ENCODE results near the gene PALLD.

The PALLD gene

DNA sequence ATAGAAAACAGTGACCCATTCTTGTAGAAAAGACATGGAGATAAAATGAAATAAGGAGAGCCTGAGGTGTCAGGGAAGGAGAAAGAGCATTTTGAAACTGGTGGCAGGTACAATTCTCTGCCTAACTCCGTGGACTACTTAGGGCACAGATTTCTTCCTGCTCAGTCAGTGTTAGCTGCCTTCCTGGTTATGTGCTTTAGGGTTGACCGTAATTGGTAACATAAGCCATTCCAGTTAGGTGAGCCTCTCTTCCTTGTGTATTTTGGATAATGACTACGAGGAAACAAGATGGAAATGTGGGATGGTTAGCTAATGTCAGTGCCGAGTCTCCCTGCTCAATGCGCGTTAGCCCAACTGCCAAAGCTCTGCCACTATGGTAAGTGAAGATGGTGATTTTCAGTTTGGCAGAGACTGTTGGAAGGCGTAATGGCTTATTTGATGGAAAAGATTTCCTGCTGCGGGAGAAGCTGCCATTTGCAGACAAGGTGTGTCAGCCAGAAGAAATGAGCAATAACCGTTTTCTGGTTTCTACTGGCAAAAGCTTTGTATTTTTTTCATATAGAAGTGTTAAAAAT lies 339.1 kb downstream of the PALLD start:
- in situ Hi-C loops (cut with HindIII; ENCODE audit: low sequenced_read_pairs) = no loop called here

GRCh38 chr4:168836490-168836889 lies 339.6 kb downstream of the PALLD start:
- in situ Hi-C loops (cut with HindIII; ENCODE audit: low sequenced_read_pairs) = no loop called here

GRCh38 chr4:168837922-168838321 lies 341.1 kb downstream of the PALLD start:
- in situ Hi-C loops (cut with HindIII; ENCODE audit: low sequenced_read_pairs) = no loop called here

GRCh38 chr4:168839758-168840391 lies 343.0 kb downstream of the PALLD start:
- in situ Hi-C loops (cut with HindIII; ENCODE audit: low sequenced_read_pairs) = no loop called here

GRCh38 chr4:168840392-168840763 lies 343.5 kb downstream of the PALLD start:
- in situ Hi-C loops (cut with HindIII; ENCODE audit: low sequenced_read_pairs) = no loop called here

- in situ Hi-C loops (cut with HindIII; ENCODE audit: low sequenced_read_pairs) = no loop called here
Measured at GRCh38 chr4:168841000-168841671, 344.3 kb downstream of the PALLD start.

- in situ Hi-C loops (cut with HindIII; ENCODE audit: low sequenced_read_pairs) = no loop called here
Measured at GRCh38 chr4:168841672-168842019, 344.8 kb downstream of the PALLD start.

- in situ Hi-C loops (cut with HindIII; ENCODE audit: low sequenced_read_pairs) = no loop called here
Measured at GRCh38 chr4:168842186-168842585, 345.3 kb downstream of the PALLD start.

DNA sequence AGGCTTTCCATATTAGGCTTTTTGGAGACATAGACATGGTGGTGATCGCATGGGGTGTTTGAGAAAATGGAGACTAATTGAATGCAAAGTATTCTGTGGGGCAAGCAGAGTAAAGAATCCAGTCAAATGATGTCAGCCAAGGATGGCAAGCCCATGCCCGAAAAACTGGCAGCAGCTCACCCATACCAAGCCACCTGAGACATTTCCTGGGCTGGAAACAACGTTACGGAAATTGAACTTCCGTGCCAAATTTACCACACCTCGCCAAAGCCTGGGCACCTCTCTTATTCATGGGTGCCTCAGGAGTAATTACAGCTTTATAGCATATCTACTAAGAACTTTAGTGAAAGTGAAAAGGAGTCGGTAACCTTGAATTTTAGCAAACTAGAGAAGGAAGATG lies 346.8 kb downstream of the PALLD start:
- in situ Hi-C loops (cut with HindIII; ENCODE audit: low sequenced_read_pairs) = no loop called here

DNA sequence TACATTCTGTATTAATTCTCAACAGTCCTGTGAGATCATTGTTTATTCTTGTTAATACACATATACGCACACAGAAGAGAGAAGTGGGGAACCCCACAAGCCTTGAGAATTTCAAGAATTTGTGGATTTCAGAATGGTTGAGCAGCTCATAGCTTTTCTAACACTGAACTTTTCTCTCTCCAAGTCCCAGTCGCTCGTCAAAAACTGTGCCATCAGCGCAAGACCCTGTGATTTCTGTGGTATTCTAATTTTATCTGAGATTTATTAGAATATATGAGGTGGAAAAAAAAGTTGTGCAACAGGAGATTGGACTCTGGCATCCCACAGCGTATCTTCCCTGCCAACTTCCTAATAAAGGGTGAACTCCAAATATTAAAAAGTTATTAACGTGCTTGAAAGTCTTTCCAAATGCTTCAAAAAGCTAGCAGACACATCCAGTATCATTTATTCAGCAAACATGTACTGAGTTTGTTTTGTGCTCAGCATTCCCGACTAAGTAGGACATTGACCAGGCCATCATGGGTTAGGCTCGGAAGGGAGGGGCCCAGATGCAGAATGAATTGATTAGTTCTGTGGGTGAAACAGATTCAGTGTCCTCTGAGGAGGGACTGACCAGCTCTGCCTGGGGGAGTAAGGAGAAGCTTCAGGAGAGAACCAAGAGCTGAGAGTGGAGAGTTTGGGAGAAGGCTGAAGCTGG lies 347.6 kb downstream of the PALLD start:
- in situ Hi-C loops (cut with HindIII; ENCODE audit: low sequenced_read_pairs) = no loop called here

GRCh38 chr4:168845897-168846296 lies 349.0 kb downstream of the PALLD start:
- in situ Hi-C loops (cut with HindIII; ENCODE audit: low sequenced_read_pairs) = no loop called here

DNA sequence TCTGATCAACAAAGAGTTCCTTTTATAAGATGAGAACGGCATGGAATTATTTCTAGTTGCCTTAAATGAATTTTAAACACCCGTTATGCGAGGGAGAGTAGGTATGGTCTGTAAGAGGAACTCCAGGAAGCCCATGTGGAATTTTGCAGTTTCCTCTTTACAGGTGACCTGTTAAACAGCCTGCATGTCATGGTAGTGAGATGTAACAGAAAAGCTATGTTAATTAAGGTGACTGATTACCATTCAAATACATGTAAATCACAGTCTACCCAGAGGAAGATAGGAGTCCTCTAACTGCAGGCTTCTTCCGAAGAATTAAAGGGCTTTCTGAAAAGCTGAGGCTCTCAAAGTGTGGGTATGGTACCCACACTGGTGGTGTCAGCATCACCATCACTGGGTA lies 349.6 kb downstream of the PALLD start:
- in situ Hi-C loops (cut with HindIII; ENCODE audit: low sequenced_read_pairs) = no loop called here

- in situ Hi-C loops (cut with HindIII; ENCODE audit: low sequenced_read_pairs) = no loop called here
Measured at GRCh38 chr4:168847771-168848502, 351.1 kb downstream of the PALLD start.

- in situ Hi-C loops (cut with HindIII; ENCODE audit: low sequenced_read_pairs) = no loop called here
Measured at GRCh38 chr4:168849030-168849675, 352.3 kb downstream of the PALLD start.

DNA sequence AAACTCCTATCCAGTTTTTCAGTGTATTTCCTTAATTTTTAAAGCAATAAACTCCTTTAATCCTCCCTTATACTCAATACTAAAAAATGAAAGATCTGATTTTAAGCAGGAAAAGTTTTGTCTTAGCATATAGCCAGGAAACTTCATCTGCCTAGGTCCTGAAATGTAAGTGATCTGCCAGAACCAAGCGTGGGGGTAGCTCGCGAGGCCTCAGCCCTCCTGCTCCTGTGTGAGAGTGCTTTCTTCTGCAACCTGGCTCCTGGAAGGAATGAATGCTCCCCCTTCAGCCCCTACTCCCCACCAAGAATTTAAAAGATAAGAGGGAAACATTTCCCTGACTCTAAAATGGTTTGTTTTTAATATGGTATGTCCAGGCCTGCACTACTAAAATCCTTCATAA lies 353.1 kb downstream of the PALLD start:
- in situ Hi-C loops (cut with HindIII; ENCODE audit: low sequenced_read_pairs) = no loop called here

GRCh38 chr4:168852387-168852786 lies 355.5 kb downstream of the PALLD start:
- in situ Hi-C loops (cut with HindIII; ENCODE audit: low sequenced_read_pairs) = no loop called here

DNA sequence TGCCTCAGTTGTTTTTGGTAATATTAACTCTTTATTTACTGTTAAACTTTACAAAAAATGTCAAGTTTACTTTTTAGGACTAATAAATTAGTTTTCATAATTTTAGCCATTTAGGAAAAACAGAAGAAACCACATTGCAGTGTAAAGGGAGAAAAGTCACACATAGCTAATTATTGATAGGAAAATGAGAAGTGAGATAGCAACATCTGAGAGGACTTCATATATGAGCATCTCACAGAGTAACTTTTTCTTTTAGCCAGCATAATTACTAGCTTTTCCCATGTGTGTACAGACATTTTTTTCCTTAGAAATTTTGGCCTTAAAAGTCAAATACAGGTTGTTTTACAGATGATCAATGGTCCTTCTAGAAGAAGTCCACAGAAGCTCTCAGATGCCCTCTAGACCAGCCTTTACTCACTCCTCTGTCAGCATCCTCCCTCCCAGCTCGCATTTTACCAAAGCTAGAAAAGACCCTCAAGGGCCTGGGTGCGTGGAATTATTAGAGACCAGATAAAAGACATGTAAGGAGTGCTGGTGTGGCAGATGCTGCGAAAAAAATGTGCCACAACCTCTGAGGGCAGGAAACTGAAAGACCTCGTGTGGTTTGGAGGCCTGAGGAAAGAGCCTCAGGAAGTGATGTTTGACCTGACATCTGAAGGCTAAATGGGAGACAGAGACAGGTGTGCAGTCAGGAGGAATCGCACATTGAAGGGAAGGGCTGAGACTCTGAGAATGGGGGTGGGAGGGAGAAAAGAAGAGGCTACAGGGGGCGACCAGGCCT lies 356.3 kb downstream of the PALLD start:
- in situ Hi-C loops (cut with HindIII; ENCODE audit: low sequenced_read_pairs) = no loop called here

DNA sequence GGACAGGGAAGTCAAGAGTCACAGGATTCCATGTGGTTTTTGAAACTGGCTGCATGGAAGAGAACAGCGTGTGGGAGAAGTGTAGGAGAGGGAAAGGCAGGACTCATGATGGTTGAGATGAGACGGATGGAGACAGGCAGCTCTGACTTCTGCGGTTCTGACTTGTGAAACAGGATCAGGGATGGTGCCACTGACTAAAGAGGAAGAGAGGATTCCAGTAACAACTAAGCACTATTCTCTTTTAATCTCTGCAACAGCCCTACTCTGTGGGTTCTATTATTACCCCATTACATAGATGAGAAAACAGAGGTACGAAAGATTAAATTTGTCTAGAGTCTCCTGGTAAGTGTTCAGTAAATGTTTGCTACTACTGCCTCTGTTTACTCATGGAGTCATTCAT lies 356.9 kb downstream of the PALLD start:
- in situ Hi-C loops (cut with HindIII; ENCODE audit: low sequenced_read_pairs) = no loop called here

DNA sequence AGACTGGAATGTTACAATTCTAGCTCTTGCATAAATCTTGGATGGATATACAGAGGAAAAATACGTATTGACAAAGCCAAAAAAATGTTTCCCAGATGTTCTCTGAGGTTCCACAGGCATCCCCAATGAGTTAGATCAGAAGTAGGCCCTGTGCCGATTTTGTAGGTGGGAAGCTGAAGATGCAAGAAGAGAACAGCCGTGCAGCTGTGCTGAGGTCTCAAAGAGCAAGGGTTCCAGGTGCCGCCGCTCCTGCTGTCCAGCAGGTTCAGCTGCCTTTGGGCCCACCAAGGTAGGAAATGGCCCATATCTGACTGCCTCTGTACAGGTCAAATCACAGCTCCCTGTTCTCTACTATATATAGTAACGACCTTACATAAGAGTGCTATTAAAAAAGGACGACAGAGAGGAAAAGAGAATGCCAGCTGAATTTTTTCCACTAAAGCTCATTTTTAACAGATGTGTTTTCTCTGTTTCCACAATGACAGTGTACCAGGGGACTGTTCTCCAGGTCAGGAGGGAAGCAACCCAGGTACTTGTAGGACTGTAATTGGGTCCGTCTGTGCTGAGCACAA lies 357.6 kb downstream of the PALLD start:
- in situ Hi-C loops (cut with HindIII; ENCODE audit: low sequenced_read_pairs) = no loop called here

- in situ Hi-C loops (cut with HindIII; ENCODE audit: low sequenced_read_pairs) = no loop called here
Measured at GRCh38 chr4:168856312-168856711, 359.5 kb downstream of the PALLD start.

Data from DLD1 (cell line).